B cell (primary cell): ENCODE results near the gene ILK. TPM values are rescaled to one million over a fixed set of nuclear protein-coding genes. Genes with fewer than 3 reads are reported as not detected.

ENCODE experiments used
- ATAC-seq: fragments of 200-7000 bp; cut with Tn5 transposase; one replicate; pipeline ENCODE4 v1.10.0; 2021; ENCODE audit warnings: low read depth, mild to moderate bottlenecking, moderate number of reproducible peaks, moderate library complexity
- CTCF ChIA-PET: fragments of 350-600 bp; sonication (Branson Sonifier 250); formaldehyde crosslinking; loops from one replicate; lab custom pipeline; 2021; ENCODE audit warnings: antibody characterized with exemption, inconsistent platforms; lab: Charles Lee
- POLR2A ChIA-PET: fragments of 350-600 bp; sonication (Branson Sonifier 250); formaldehyde crosslinking; loops from one replicate; lab custom pipeline; 2021; ENCODE audit warnings: antibody characterized with exemption; lab: Charles Lee
- DNase-seq: peaks from one replicate; pipeline ENCODE4 v3.0.0; 2013
- H2AFZ ChIP-seq: 2 replicates; pipeline ENCODE4 v1.6.1; 2012; ENCODE audit warnings: mild to moderate bottlenecking, low read depth, low read length; ENCODE audit not compliant: insufficient read depth, poor library complexity, severe bottlenecking
- H3K27ac ChIP-seq, 2 donors: 1 replicate in 1 of 2; 2 replicates in 1 of 2; pipeline ENCODE4 v1.5.1; 2012 to 2013; ENCODE audit warnings: low read length in 2 of 2, mild to moderate bottlenecking in 2 of 2, moderate library complexity in 1 of 2
- H3K27me3 ChIP-seq, 4 experiments: fragments of 200-600 bp in 1 of 4; sonication (generic) in 1 of 4; replicated peaks in 1 of 4; 1 replicate in 2 of 4; 2 replicates in 2 of 4; pipeline versions ENCODE4 v1.6.1 to v1.7.0; 2013 to 2016; ENCODE audit warnings: low read length in 3 of 4, mild to moderate bottlenecking in 2 of 4, mixed read lengths in 1 of 4, moderate library complexity in 1 of 4; ENCODE audit not compliant: insufficient read depth in 4 of 4, control insufficient read depth in 3 of 4; ENCODE audit errors: control extremely low read depth in 1 of 4
- H3K36me3 ChIP-seq, 2 experiments: replicated peaks in 1 of 2; 1 replicate in 1 of 2; 2 replicates in 1 of 2; pipeline versions ENCODE4 v1.6.1 to v1.7.1; 2013; ENCODE audit warnings: low read length in 1 of 2; ENCODE audit not compliant: insufficient read depth in 2 of 2, control insufficient read depth in 1 of 2; ENCODE audit errors: control extremely low read depth in 1 of 2, extremely low read depth in 1 of 2
- H3K4me1 ChIP-seq, 2 donors: fragments of 200-600 bp in 1 of 2; sonication (generic) in 1 of 2; 1 replicate in 1 of 2; 2 replicates in 1 of 2; pipeline versions ENCODE4 v1.5.1 to v1.6.1; 2013 to 2017; ENCODE audit warnings: low read length in 2 of 2; ENCODE audit not compliant: control insufficient read depth in 2 of 2, insufficient read depth in 2 of 2
- H3K4me2 ChIP-seq: replicated peaks from 2 replicates; pipeline ENCODE3; 2012; ENCODE audit warnings: mild to moderate bottlenecking, low read depth, low read length; ENCODE audit not compliant: poor library complexity, severe bottlenecking
- H3K4me3 ChIP-seq, 5 experiments: fragments of 200-600 bp in 1 of 5; sonication (generic) in 1 of 5; 1 replicate in 3 of 5; 2 replicates in 2 of 5; pipeline versions ENCODE4 v1.5.1 to v1.7.0; 2011 to 2016; ENCODE audit warnings: low read length in 4 of 5, mild to moderate bottlenecking in 4 of 5, low read depth in 2 of 5, control low read depth in 1 of 5, moderate library complexity in 1 of 5; ENCODE audit not compliant: insufficient read depth in 1 of 5; ENCODE audit errors: control extremely low read depth in 1 of 5, extremely low read depth in 1 of 5
- H3K79me2 ChIP-seq: fragments of 200-600 bp; sonication (generic); one replicate; pipeline ENCODE4 v1.6.0; 2016; ENCODE audit warnings: low read length; ENCODE audit not compliant: control insufficient read depth, insufficient read depth
- H3K9ac ChIP-seq: fragments of 200-600 bp; sonication (generic); 2 replicates; pipeline ENCODE4 v1.6.1; 2017; ENCODE audit warnings: mild to moderate bottlenecking, low read length, moderate library complexity
- H3K9me3 ChIP-seq, 3 donors: one replicate each; pipeline versions ENCODE4 v1.6.1 to v1.7.1; 2013; ENCODE audit warnings: low read length in 2 of 3; ENCODE audit not compliant: control insufficient read depth in 2 of 3, insufficient read depth in 1 of 3; ENCODE audit errors: control extremely low read depth in 1 of 3
- H4K20me1 ChIP-seq: 2 replicates; pipeline ENCODE4 v1.6.0; 2012; ENCODE audit warnings: mild to moderate bottlenecking, low read length; ENCODE audit not compliant: insufficient read depth, control insufficient read depth, poor library complexity, severe bottlenecking
- H3K27ac Mint-ChIP-seq: one replicate; pipeline ENCODE4 v1.8.0; 2021; ENCODE audit warnings: mixed read lengths
- H3K27me3 Mint-ChIP-seq: one replicate; pipeline ENCODE4 v1.8.0; 2021; ENCODE audit warnings: mixed read lengths
- H3K4me1 Mint-ChIP-seq: one replicate; pipeline ENCODE4 v1.8.0; 2021; ENCODE audit warnings: mixed read lengths
- H3K4me3 Mint-ChIP-seq: one replicate; pipeline ENCODE4 v1.8.0; 2021; ENCODE audit warnings: mixed read lengths
- H3K9me3 Mint-ChIP-seq: one replicate; pipeline ENCODE4 v1.8.0; 2022; ENCODE audit warnings: mixed read lengths; ENCODE audit not compliant: insufficient read depth
- CTCF ChIP-seq: fragments of 200-600 bp; IDR thresholded peaks from one replicate; pipeline ENCODE4 v1.8.0; 2022; ENCODE audit warnings: antibody characterized with exemption, mild to moderate bottlenecking
- EZH2 ChIP-seq: IDR thresholded peaks from 2 replicates; pipeline ENCODE4 v1.6.1; 2012; ENCODE audit warnings: borderline replicate concordance, low read depth, mild to moderate bottlenecking, moderate library complexity, low read length; ENCODE audit not compliant: insufficient read depth, poor library complexity, severe bottlenecking
- WGBS: methylation state at CpG from one replicate; pipeline ENCODE4 v1.1.5; 2013; ENCODE audit warnings: missing lambda C conversion rate; ENCODE audit not compliant: insufficient coverage; 5-methylcytosine and 5-hydroxymethylcytosine counted together
- intact Hi-C: fragments of 100-400 bp; cut with micrococcal nuclease; formaldehyde crosslinking; loops from one replicate; pipeline ENCODE4 v1.10.0; 2022
- polyA plus RNA-seq: library from polyadenylated mRNA; depleted of rRNA; stranded (reverse); fragments of >200 nt; gene quantifications from 2 replicates; pipeline ENCODE4 v1.2.3, GENCODE V29; 2012
- total RNA-seq, 2 donors: library from RNA; stranded (reverse); fragments of 120-200 nt in 1 of 2; gene quantifications; 1 replicate in 1 of 2; 2 replicates in 1 of 2; pipeline versions ENCODE4 v1.2.3 to v1.2.4, GENCODE V29; 2013 to 2022

ILK gene
- total and polyA plus RNA-seq, 2 donors (not counting 1 experiment from before 2014, with no cell fraction given) = 88.5 to 131 TPM

GRCh38 chr11:6571434-6572008 is 32.1 kb upstream of the ILK start:
- Histone ChIP-seq H3K4me1 (no peaks in the 10 kb centered on the region), H3K4me3 (no peak overlapping the region), H3K4me2 (no peak overlapping the region), H2AFZ (no peak overlapping the region), H3K79me2 (no peaks in the 10 kb centered on the region), H4K20me1 (no peaks in the 10 kb centered on the region), H3K9me3 (no peaks in the 10 kb centered on the region), H3K27me3 (no peaks in the 10 kb centered on the region), H3K9ac (no peak overlapping the region), H3K27ac (no peak overlapping the region), H3K36me3 (no peaks in the 10 kb centered on the region)
- H3K4me1 Mint-ChIP-seq = no peaks in the 10 kb centered on the region
- H3K9me3 Mint-ChIP-seq = no peaks in the 10 kb centered on the region
- DNase-seq (no peak), ATAC-seq (no peak)
- H3K4me3 Mint-ChIP-seq = no peak overlapping the region
- no peak overlapping the region for H3K27ac Mint-ChIP-seq
- POLR2A ChIA-PET = no interaction called here
- 94% methylated on average over 21 of the region's 22 CpGs for WGBS
- CTCF ChIA-PET = interaction anchor here (1.2 kb wide), 1 partner anchor 13 kb away, joined by 3 read pairs; no protein-coding TSS in a partner anchor
- no peaks in the 10 kb centered on the region for H3K27me3 Mint-ChIP-seq
- TF ChIP-seq EZH2 = no peak
- no peak for TF ChIP-seq CTCF
- intact Hi-C loops = no loop called here

- CTCF ChIA-PET = interaction anchor here (1.2 kb wide), 1 partner anchor 13 kb away, joined by 3 read pairs; no protein-coding TSS in a partner anchor
- no peaks in the 10 kb centered on the region for H4K20me1 ChIP-seq
- no peak overlapping the region for H3K27ac ChIP-seq
- no peak overlapping the region for H3K4me3 Mint-ChIP-seq
- no peak overlapping the region for H3K4me2 ChIP-seq
- H3K9me3 ChIP-seq = no peaks in the 10 kb centered on the region
- ATAC-seq (no peak), DNase-seq (no peak)
- POLR2A ChIA-PET = no interaction called here
- intact Hi-C loops = no loop called here
- 100% methylated on average over 1 of the region's 2 CpGs for WGBS
- H3K27me3 ChIP-seq = no peaks in the 10 kb centered on the region
- no peak overlapping the region for H2AFZ ChIP-seq
- TF ChIP-seq CTCF (no peak), EZH2 (no peak)
- no peaks in the 10 kb centered on the region for H3K4me1 Mint-ChIP-seq
- H3K9ac ChIP-seq = no peak overlapping the region
- H3K9me3 Mint-ChIP-seq = no peaks in the 10 kb centered on the region
- H3K4me3 ChIP-seq = no peak overlapping the region
- no peak overlapping the region for H3K27ac Mint-ChIP-seq
- no peaks in the 10 kb centered on the region for H3K79me2 ChIP-seq
- no peaks in the 10 kb centered on the region for H3K4me1 ChIP-seq
- no peaks in the 10 kb centered on the region for H3K27me3 Mint-ChIP-seq
- no peaks in the 10 kb centered on the region for H3K36me3 ChIP-seq
Measured at GRCh38 chr11:6572215-6572614, 31.4 kb upstream of the ILK start.
